Activated CD4-positive, alpha-beta T cell treated with anti-CD3 and anti-CD28 coated beads, Interleukin-2, amount 10 ng/mL, durations not matched to agents 7 days and 5 days (primary cell): Measurements from ENCODE around the gene PNKP. TPM values are rescaled to one million over a fixed set of nuclear protein-coding genes. Genes with fewer than 3 reads are reported as not detected.

Source experiments
- CTCF ChIA-PET: fragments of 350-600 bp; sonication (Branson Sonifier 250); formaldehyde crosslinking; loops from one replicate; lab custom pipeline; 2021; ENCODE audit warnings: antibody characterized with exemption; lab: Charles Lee
- POLR2A ChIA-PET: fragments of 350-600 bp; sonication (Branson Sonifier 250); formaldehyde crosslinking; loops from one replicate; lab custom pipeline; 2021; ENCODE audit warnings: antibody characterized with exemption; lab: Charles Lee
- DNase-seq: peaks from one replicate; pipeline ENCODE4 v3.0.0-alpha.2; 2020
- H3K27ac Mint-ChIP-seq: one replicate; pipeline ENCODE4 v1.8.0; 2021; ENCODE audit warnings: mild to moderate bottlenecking, moderate library complexity, mixed read lengths
- H3K27me3 Mint-ChIP-seq: one replicate; pipeline ENCODE4 v1.8.0; 2021; ENCODE audit warnings: mixed read lengths
- H3K36me3 Mint-ChIP-seq: one replicate; pipeline ENCODE4 v1.8.0; 2021; ENCODE audit warnings: low read depth, mixed read lengths
- H3K4me1 Mint-ChIP-seq: one replicate; pipeline ENCODE4 v1.8.0; 2021; ENCODE audit warnings: mixed read lengths
- H3K4me3 Mint-ChIP-seq: one replicate; pipeline ENCODE4 v1.8.0; 2021; ENCODE audit warnings: mild to moderate bottlenecking, moderate library complexity, mixed read lengths
- H3K9me3 Mint-ChIP-seq: one replicate; pipeline ENCODE4 v1.8.0; 2021; ENCODE audit warnings: mixed read lengths
- total RNA-seq, 2 experiments: library from RNA; stranded (reverse); gene quantifications; one replicate each; pipeline ENCODE4 v1.2.3, GENCODE V29; 2021

PNKP gene
- total RNA-seq, 2 experiments from 2014 or later, result 105 to 131 TPM

DNA sequence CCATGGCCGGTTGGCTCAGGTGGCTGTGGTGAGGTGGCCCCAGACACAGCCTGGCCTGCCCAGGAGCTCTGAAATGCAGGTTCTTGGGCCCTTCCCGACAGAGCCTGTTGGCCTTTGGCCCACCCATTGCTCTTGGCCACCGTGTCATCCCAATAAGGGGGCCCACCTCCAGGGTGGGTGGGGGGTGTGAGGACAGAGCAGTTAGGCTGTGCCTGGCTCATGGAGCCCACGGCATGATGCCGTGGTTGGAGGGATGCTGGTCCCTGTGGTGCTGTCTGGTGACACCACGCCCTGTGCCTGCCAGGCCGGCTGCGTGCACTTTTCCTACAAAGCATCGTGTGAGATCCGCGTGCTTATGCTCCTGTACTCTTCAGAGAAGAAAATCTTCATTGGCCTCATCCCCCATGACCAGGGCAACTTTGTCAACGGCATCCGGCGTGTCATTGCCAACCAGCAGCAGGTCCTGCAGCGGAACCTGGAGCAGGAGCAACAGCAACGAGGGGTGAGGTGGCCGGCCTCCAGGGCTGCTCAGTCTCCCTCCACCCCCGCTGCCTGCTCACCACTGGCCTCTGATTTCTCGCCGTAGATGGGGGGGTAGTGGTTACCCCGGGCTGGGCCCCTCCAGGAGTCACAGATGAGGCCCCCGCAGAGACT is 7.6 kb downstream of the PNKP start:
- H3K4me1 Mint-ChIP-seq, result peaks cover 10% of the 10 kb centered on the region
- CTCF ChIA-PET, result interaction anchor here (1.0 kb wide), 1 partner anchor 9 kb away, joined by 3 read pairs; no protein-coding TSS in a partner anchor
- no peak overlapping the region for H3K27ac Mint-ChIP-seq
- no peaks in the 10 kb centered on the region for H3K27me3 Mint-ChIP-seq
- no peak overlapping the region for H3K4me3 Mint-ChIP-seq
- POLR2A ChIA-PET, result no interaction called here
- DNase-seq, result no peak
- no peaks in the 10 kb centered on the region for H3K9me3 Mint-ChIP-seq
- peaks cover 22% of the 10 kb centered on the region for H3K36me3 Mint-ChIP-seq

DNA sequence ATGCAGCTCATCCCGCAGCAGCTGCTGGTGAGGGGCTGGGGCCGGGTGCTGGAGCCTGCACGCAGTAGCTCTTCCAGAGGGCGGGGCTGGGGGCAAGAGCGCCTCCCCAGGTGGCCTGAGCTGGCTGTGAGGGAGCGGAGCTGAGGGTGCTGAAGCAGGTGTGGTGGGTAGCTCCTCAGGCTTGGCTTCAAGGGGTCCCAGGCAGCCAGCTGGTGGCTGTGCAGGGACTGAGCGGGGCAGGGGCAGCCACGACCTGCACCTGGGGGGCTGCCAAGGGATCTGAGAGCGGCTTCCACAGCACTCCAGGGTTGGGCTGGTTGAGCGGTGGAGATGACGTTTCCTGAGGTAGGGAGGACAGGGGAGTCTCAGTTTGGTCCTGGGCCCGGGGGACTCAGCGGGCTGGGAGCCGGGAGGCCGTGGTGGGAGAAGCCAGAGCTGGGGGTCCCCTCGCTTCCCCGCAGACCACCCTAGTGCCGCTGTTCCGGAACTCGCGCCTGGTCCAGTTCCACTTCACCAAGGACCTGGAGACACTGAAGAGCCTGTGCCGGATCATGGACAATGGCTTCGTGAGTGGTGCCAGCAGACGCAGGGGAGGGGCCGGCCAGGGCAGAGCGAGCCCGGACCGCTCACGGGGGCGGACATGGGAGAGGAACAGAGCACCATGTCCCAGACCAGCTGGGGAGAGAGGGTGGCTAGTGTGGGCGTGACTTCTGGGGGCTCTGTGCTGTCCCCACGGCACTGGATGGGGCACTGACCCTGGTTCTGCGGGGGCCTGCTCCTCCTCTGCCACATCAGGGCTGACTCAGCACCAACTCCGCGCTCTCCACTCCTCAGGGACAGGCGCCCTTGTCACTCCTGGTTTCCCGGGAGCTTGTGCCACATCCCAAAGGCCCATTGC is 9.0 kb downstream of the PNKP start:
- Mint-ChIP-seq H3K27me3 (no peaks in the 10 kb centered on the region), H3K4me1 (peaks cover 6% of the 10 kb centered on the region), H3K27ac (no peak overlapping the region), H3K4me3 (no peak overlapping the region), H3K9me3 (no peaks in the 10 kb centered on the region), H3K36me3 (peaks cover 14% of the 10 kb centered on the region)
- ChIA-PET POLR2A (interaction anchor here (0.6 kb wide), 1 partner anchor 9 kb away, joined by 4 read pairs; the partner anchor contains the start of gene PNKP), CTCF (interaction anchor here (0.6 to 1.3 kb wide), 2 partner anchors 8 to 1285 kb away, joined by 3 to 4 read pairs; no protein-coding TSS in a partner anchor)
- no peak for DNase-seq

DNA sequence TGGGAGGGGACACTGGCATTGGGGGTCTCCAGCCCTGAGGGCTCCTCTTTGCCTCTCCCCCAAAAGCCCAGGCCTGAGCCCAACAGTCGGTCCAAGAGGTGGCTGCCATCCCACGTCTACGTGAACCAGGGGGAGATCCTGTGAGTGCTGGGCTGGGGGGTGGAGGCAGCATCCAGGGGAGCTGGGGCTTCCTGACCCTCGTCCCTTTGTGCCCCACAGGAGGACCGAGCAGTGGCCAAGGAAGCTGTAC is 9.6 kb downstream of the PNKP start:
- H3K4me1 Mint-ChIP-seq, result peaks cover 7% of the 10 kb centered on the region
- DNase-seq, result no peak
- H3K27ac Mint-ChIP-seq, result peak overlapping the region; percentile 13
- no peaks in the 10 kb centered on the region for H3K27me3 Mint-ChIP-seq
- no peak overlapping the region for H3K4me3 Mint-ChIP-seq
- H3K9me3 Mint-ChIP-seq, result no peaks in the 10 kb centered on the region
- H3K36me3 Mint-ChIP-seq, result peaks cover 11% of the 10 kb centered on the region
- ChIA-PET POLR2A (interaction anchor here (0.6 kb wide), 1 partner anchor 10 kb away, joined by 4 read pairs; the partner anchor contains the start of gene PNKP), CTCF (interaction anchor here (0.6 to 1.3 kb wide), 3 partner anchors 9 to 1285 kb away, joined by 3 to 4 read pairs (median 3); no protein-coding TSS in a partner anchor)

DNA sequence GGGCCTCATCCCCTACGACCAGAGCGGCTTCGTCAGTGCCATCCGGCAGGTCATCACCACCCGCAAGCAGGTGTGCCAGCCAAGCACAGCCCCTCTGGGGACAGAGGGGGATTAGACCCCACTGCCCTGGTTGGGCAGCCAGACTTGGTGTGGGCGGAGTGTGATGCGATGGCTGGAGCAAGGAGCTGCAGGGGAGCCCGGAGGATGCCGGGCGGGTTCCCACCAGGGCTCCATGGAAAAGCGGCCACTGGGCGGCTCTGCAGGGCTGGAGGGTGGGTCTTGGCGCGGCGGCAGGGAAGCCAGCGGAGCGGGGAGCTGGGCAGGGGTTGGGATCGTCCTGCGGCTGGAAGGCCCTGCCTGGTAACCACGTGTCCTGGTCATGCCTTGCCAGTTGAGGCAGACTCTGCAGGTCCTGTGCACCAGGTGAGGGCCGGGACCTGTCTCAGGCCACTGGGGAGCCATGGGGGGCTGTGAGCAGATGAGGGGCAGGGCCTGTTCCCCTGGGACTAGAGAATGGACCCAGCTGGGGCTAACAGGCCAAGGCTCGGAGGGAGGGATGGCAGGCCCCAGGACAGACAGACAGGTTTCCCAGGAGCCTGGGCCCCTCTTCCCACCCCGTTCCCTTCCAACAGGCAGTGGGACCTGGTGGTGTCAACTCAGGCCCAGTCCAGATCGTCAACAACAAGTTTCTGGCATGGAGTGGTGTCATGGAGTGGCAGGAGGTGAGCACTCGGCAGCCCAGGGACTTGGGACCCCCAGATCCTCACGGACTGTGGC is 10.1 kb downstream of the PNKP start:
- H3K36me3 Mint-ChIP-seq, result peaks cover 12% of the 10 kb centered on the region
- no peak for DNase-seq
- H3K27ac Mint-ChIP-seq, result peak overlapping the region; percentile 13

DNA sequence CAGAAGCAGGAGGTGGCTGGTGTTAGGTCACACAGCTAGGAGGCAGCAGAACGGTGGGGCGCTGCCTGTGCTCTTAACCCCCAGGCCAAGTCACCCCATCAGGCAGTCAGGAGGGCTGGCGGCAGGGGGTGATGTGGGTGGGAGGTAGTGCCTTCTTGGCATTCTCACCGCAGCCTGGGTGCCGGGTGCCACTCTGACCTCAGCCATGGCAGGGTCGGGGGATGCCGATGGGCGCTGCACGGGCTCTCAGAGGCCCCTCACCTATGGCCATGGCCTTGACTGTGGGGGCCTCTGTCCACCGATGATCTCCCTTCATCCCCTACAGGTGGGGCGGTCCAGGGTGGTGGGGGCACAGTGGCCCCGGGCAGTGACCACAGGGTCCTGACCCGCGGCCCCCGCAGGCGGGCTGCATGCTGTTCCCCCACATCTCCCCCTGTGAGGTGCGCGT is 10.8 kb downstream of the PNKP start:
- no peak for DNase-seq
- ChIA-PET POLR2A (no interaction called here), CTCF (no interaction called here)
- Mint-ChIP-seq H3K36me3 (peaks cover 11% of the 10 kb centered on the region), H3K27me3 (peaks cover 7% of the 10 kb centered on the region), H3K9me3 (no peaks in the 10 kb centered on the region), H3K4me1 (peaks cover 17% of the 10 kb centered on the region), H3K27ac (no peak overlapping the region), H3K4me3 (no peak overlapping the region)

More for the DNA sequence above, 10.1 kb downstream of the PNKP start:
- no peak overlapping the region for H3K4me3 Mint-ChIP-seq
- ChIA-PET CTCF (interaction anchor here (0.6 to 1.3 kb wide), 3 partner anchors 9 to 1284 kb away, joined by 3 to 4 read pairs (median 3); no protein-coding TSS in a partner anchor), POLR2A (no interaction called here)
- H3K4me1 Mint-ChIP-seq, result peaks cover 12% of the 10 kb centered on the region
- no peaks in the 10 kb centered on the region for H3K9me3 Mint-ChIP-seq
- peaks cover 4% of the 10 kb centered on the region for H3K27me3 Mint-ChIP-seq

DNA sequence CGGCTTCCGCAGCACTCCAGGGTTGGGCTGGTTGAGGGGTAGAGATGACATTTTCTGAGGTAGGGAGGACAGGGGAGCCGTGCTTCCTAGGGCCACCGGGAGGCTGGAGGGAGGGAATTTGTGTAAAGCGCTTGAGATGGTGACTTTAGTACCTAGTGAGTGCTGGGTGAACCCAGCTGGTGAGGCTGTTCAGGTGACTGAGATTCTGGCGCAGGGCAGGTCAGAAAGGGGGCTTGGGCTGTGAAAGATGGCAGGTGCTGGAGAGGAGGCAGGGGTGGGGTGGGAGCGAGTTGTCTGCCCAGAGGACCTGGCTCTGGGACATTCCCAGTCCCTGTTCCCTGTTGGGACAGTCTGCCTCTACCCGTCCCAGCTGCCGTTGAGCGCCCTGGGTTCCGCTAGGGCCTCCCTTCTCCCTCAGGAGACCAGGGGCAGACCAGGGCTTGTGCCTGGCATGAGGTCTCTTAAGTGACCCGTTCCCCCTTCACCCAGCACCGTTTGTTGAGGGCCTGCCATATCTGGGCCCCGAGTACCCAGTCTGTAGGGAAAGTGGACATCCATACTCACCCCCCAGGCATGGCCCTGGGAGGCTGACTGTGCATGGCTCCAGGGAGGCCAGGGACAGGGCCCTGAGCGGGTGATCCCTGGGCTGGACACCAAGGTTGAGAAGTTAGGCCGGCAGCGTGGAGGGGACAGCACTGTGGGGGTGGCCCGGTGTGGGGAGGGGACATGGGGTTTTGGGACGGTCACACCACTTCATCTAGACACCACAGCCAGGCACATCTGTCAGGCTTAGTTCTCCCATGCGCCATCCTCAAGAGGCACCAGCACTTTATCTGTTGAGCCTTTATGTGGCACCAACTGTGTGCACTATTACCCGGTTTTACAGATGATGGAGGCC is 11.5 kb downstream of the PNKP start:
- CTCF ChIA-PET, result interaction anchor here (1.3 kb wide), 1 partner anchor 8 kb away, joined by 5 read pairs; no protein-coding TSS in a partner anchor
- POLR2A ChIA-PET, result no interaction called here
- H3K36me3 Mint-ChIP-seq, result peaks cover 9% of the 10 kb centered on the region
- DNase-seq, result no peak
- peaks cover 7% of the 10 kb centered on the region for H3K27me3 Mint-ChIP-seq
- peaks cover 17% of the 10 kb centered on the region for H3K4me1 Mint-ChIP-seq
- peak overlapping the region; percentile 20 for H3K27ac Mint-ChIP-seq
- H3K9me3 Mint-ChIP-seq, result no peaks in the 10 kb centered on the region
- H3K4me3 Mint-ChIP-seq, result no peak overlapping the region

DNA sequence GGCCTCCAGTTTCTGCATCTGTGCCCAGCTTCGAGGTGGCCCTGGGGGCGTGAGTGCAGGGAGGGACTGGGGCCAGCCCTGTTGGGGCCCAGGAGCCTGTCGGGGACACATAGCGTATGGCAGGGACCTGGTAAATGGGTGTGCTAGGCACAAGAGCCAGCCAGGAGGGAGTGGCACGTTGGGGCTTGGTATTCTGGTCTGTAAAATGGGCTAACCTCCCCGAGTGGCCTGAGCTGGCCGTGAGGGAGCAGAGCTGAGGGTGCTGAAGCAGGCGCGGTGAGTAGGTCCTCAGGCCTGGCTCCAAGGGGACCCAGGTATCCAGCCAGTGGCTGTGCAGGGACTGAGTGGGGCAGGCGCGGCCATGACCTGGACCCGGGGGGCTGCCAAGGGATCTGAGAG is 12.1 kb downstream of the PNKP start:
- POLR2A ChIA-PET, result no interaction called here
- Mint-ChIP-seq H3K27ac (peak overlapping the region; percentile 20), H3K4me1 (peaks cover 18% of the 10 kb centered on the region), H3K4me3 (no peak overlapping the region), H3K9me3 (no peaks in the 10 kb centered on the region), H3K27me3 (peaks cover 7% of the 10 kb centered on the region), H3K36me3 (peaks cover 9% of the 10 kb centered on the region)
- CTCF ChIA-PET, result interaction anchor here (1.3 kb wide), 1 partner anchor 9 kb away, joined by 5 read pairs; no protein-coding TSS in a partner anchor
- DNase-seq, result no peak

DNA sequence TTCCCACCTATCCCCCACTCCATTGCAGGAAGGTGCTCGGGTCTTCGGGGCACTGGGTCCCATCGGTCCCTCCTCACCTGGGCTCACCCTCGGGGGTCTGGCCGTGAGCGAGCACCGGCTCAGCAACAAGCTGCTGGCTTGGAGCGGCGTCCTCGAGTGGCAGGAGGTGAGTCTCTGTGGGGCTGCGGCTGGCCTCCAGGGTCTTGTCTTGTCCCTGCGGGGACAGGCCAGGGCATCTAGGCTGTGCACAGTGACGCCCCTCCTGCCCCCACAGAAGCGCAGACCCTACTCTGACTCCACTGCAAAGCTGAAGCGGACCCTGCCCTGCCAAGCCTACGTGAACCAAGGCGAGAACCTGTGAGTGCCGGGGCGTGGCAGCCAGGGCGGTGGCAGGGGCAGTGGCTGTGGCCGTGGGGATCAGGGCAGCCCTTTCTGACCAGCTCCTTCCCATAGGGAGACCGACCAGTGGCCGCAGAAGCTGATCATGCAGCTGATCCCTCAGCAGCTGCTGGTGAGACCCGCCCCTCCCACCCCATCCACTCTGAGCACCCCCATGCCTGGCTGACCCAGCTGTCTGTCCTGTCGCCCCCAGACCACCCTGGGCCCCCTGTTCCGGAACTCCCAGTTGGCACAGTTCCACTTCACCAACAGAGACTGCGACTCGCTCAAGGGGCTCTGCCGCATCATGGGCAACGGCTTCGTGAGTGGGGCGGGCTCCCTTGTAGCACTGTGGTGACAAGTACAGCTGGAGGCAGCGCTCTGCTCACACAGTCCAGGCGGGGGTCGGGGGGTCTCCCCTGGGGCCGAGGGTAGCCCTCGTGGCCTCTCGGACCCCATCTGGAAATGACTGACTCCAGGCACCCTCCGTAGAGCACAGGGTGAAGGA is 12.8 kb downstream of the PNKP start:
- H3K27me3 Mint-ChIP-seq, result peaks cover 7% of the 10 kb centered on the region
- peaks cover 5% of the 10 kb centered on the region for H3K36me3 Mint-ChIP-seq
- no peak overlapping the region for H3K27ac Mint-ChIP-seq
- CTCF ChIA-PET, result interaction anchor here (1.3 kb wide), 2 partner anchors 8 to 10 kb away, joined by 4 to 5 read pairs; no protein-coding TSS in a partner anchor
- no peaks in the 10 kb centered on the region for H3K9me3 Mint-ChIP-seq
- no peak for DNase-seq
- no peak overlapping the region for H3K4me3 Mint-ChIP-seq
- POLR2A ChIA-PET, result no interaction called here
- H3K4me1 Mint-ChIP-seq, result peaks cover 25% of the 10 kb centered on the region

DNA sequence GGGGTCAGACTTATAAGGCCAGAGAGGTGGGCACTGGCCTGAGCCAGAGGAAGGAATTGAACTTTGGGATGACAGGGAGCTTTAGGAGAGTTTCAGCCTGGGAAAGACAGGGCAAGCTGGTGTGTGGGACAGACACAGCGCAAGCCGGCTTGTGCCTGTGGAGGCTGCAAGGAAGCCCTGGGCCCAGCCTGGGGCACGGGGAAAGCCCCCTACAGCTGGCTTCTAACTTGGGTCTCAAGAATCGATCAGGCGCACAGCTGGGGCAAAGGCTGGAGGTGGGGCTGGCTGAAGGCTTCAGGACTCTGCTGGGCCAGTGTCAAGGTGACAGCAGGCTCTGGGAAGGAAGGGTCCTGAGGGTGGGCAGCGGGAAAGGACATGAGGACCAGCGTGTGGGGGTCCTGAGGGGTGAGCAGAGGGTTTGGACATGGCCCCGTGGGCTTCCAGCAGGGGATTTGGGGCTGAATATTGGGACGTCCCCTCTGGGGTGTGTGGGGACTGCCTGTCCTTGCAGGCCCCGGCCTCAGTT is 13.5 kb downstream of the PNKP start:
- Mint-ChIP-seq H3K27me3 (peaks cover 7% of the 10 kb centered on the region), H3K4me1 (peaks cover 29% of the 10 kb centered on the region), H3K36me3 (peaks cover 9% of the 10 kb centered on the region), H3K27ac (no peak overlapping the region), H3K9me3 (peaks cover 3% of the 10 kb centered on the region), H3K4me3 (no peak overlapping the region)
- ChIA-PET POLR2A (no interaction called here), CTCF (interaction anchor here (1.3 kb wide), 1 partner anchor 9 kb away, joined by 4 read pairs; no protein-coding TSS in a partner anchor)
- no peak for DNase-seq

DNA sequence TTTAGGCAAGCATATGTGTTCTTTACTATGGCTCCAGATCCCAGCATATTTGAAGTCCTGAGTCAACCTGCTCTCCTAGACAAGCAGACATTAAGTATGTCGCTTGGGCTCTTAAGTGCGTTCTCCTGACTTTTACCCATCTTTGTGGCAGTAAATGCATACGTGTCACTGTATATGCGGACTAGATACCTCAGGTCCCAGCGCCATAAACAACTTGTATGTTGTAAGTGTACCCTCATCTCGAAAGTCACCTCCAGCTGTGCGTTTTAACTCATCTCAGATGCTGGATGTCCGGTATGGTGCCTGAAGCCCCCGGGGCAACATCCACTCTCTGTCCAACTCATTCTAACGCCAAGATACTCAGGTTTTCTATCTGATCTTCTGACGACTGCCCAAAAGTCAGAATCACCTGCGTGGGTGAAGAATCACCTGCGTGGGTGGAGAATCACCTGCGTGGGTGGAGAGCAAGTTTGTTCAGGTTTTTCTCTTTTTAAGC is 14.7 kb downstream of the PNKP start:
- Mint-ChIP-seq H3K4me3 (peak overlapping the region; percentile 73), H3K27ac (peak overlapping the region; percentile 83), H3K9me3 (peaks cover 7% of the 10 kb centered on the region), H3K36me3 (peaks cover 7% of the 10 kb centered on the region), H3K27me3 (peaks cover 8% of the 10 kb centered on the region), H3K4me1 (peaks cover 39% of the 10 kb centered on the region)
- ChIA-PET POLR2A (interaction anchor here (1.0 kb wide), 1 partner anchor 14 kb away, joined by 4 read pairs; no protein-coding TSS in a partner anchor), CTCF (no interaction called here)
- DNase-seq, result no peak
